ENCODE results near the gene HUWE1. TPM values are rescaled to one million over a fixed set of nuclear protein-coding genes. Genes with fewer than 3 reads are reported as not detected.
"Not testable (repeated sequence)": the region's sequence is repeated elsewhere in the genome, so short reads cannot be mapped to it uniquely, and the experiment has no call there.

Gene HUWE1
- polyA plus RNA-seq, 1 donor = 193 TPM

GRCh38 chrX:53504035-53504434 is 182.5 kb downstream of the HUWE1 start:
- not testable (repeated sequence) for DNase-seq

- peak; percentile 7 for DNase-seq
These were observed 192.1 kb downstream of the HUWE1 start for GRCh38 chrX:53494436-53494835.

- DNase-seq = no peak
These were observed 200.2 kb downstream of the HUWE1 start for GRCh38 chrX:53486285-53486684.

- no peak for DNase-seq
These were observed 202.6 kb downstream of the HUWE1 start for GRCh38 chrX:53483838-53484405.

- no peak for DNase-seq
These were observed 203.1 kb downstream of the HUWE1 start for GRCh38 chrX:53483416-53483815.

Measured in left kidney (tissue), 2 donors.